WTC11 (cell line): ENCODE results near the gene SLC4A1AP. TPM values are rescaled to one million over a fixed set of nuclear protein-coding genes. Genes with fewer than 3 reads are reported as not detected.

Experiments used
- ATAC-seq: fragments of 200-7000 bp; cut with Tn5 transposase; 2 replicates; pipeline ENCODE4 v1.10.0; 2021; ENCODE audit warnings: mild to moderate bottlenecking, moderate library complexity
- CTCF ChIA-PET: fragments of 300-600 bp; sonication (Branson Sonifier 250); formaldehyde crosslinking; loops from one replicate; lab custom pipeline; 2021; ENCODE audit warnings: antibody characterized with exemption; lab: Charles Lee
- POLR2A ChIA-PET: fragments of 350-600 bp; sonication (Branson Sonifier 250); formaldehyde crosslinking; loops from one replicate; lab custom pipeline; 2021; ENCODE audit warnings: antibody characterized with exemption; lab: Charles Lee
- DNase-seq: peaks from one replicate; pipeline ENCODE4 v3.0.0; 2021; ENCODE audit warnings: low spot score
- H3K27ac Mint-ChIP-seq: 2 replicates; pipeline ENCODE4 v1.8.0; 2021; ENCODE audit warnings: mixed read lengths
- H3K27me3 Mint-ChIP-seq: 2 replicates; pipeline ENCODE4 v1.8.0; 2021; ENCODE audit warnings: low read depth, mild to moderate bottlenecking, moderate library complexity, mixed read lengths
- H3K36me3 Mint-ChIP-seq: 2 replicates; pipeline ENCODE4 v1.8.0; 2021; ENCODE audit warnings: mixed read lengths
- H3K4me1 Mint-ChIP-seq: 2 replicates; pipeline ENCODE4 v1.8.0; 2022; ENCODE audit warnings: mixed read lengths
- H3K4me3 Mint-ChIP-seq: 2 replicates; pipeline ENCODE4 v1.8.0; 2021; ENCODE audit warnings: mild to moderate bottlenecking, moderate library complexity, mixed read lengths
- H3K9me3 Mint-ChIP-seq: 2 replicates; pipeline ENCODE4 v1.8.0; 2021; ENCODE audit warnings: mixed read lengths
- CREB1 ChIP-seq: sonication (generic); formaldehyde crosslinking; IDR thresholded peaks from 2 replicates; pipeline ENCODE4 v1.8.0; 2023; ENCODE audit warnings: mild to moderate bottlenecking, missing genetic modification reagents
- E2F1 ChIP-seq: sonication (generic); formaldehyde crosslinking; IDR thresholded peaks from 2 replicates; pipeline ENCODE4 v1.8.0; 2022; ENCODE audit warnings: mild to moderate bottlenecking, missing genetic modification reagents
- E2F4 ChIP-seq: sonication (generic); formaldehyde crosslinking; IDR thresholded peaks from 2 replicates; pipeline ENCODE4 v1.8.1; 2022; ENCODE audit warnings: low read depth, mild to moderate bottlenecking, moderate library complexity, missing genetic modification reagents, borderline replicate concordance
- ESRRA ChIP-seq: sonication (generic); formaldehyde crosslinking; IDR thresholded peaks from 2 replicates; pipeline ENCODE4 v1.8.1; 2022; ENCODE audit warnings: mild to moderate bottlenecking, missing genetic modification reagents, borderline replicate concordance
- FOXJ3 ChIP-seq: sonication (generic); formaldehyde crosslinking; IDR thresholded peaks from 2 replicates; pipeline ENCODE4 v1.9.0; 2021; ENCODE audit warnings: missing genetic modification reagents, mild to moderate bottlenecking, borderline replicate concordance
- HMGA2 ChIP-seq: fragments of 250-450 bp; sonication (Bioruptor Pico); IDR thresholded peaks from 2 replicates; pipeline ENCODE4 v1.4.0; 2021; ENCODE audit warnings: mild to moderate bottlenecking, moderate library complexity
- NFYB ChIP-seq: sonication (generic); formaldehyde crosslinking; conservative IDR thresholded peaks from 2 replicates; pipeline ENCODE4 v1.8.0; 2022; ENCODE audit warnings: low read depth, missing genetic modification reagents
- NR3C1 ChIP-seq: sonication (generic); formaldehyde crosslinking; conservative IDR thresholded peaks from 2 replicates; pipeline ENCODE4 v1.8.1; 2023; ENCODE audit warnings: low read depth, mild to moderate bottlenecking, missing genetic modification reagents
- PRRX2 ChIP-seq: fragments of 250-450 bp; sonication (Bioruptor Pico); IDR thresholded peaks from 2 replicates; pipeline ENCODE4 v1.8.0; 2021; ENCODE audit warnings: mild to moderate bottlenecking
- SMAD3 ChIP-seq: sonication (generic); formaldehyde crosslinking; IDR thresholded peaks from 2 replicates; pipeline ENCODE4 v1.8.0; 2022; ENCODE audit warnings: missing genetic modification reagents, mild to moderate bottlenecking, borderline replicate concordance
- SMAD4 ChIP-seq: sonication (generic); formaldehyde crosslinking; IDR thresholded peaks from 2 replicates; pipeline ENCODE4 v1.8.0; 2022; ENCODE audit warnings: mild to moderate bottlenecking, missing genetic modification reagents
- STAT6 ChIP-seq: sonication (generic); formaldehyde crosslinking; conservative IDR thresholded peaks from 2 replicates; pipeline ENCODE4 v1.8.1; 2023; ENCODE audit warnings: mild to moderate bottlenecking, low read depth, missing genetic modification reagents, moderate library complexity
- TP53 ChIP-seq: sonication (generic); formaldehyde crosslinking; IDR thresholded peaks from 2 replicates; pipeline ENCODE4 v1.8.1; 2023; ENCODE audit warnings: mild to moderate bottlenecking, missing genetic modification reagents
- USF1 ChIP-seq: sonication (generic); formaldehyde crosslinking; IDR thresholded peaks from 2 replicates; pipeline ENCODE4 v1.8.0; 2022; ENCODE audit warnings: mild to moderate bottlenecking, missing genetic modification reagents
- ZNF263 ChIP-seq: sonication (generic); formaldehyde crosslinking; IDR thresholded peaks from 2 replicates; pipeline ENCODE4 v1.8.1; 2022; ENCODE audit warnings: low read depth, mild to moderate bottlenecking, moderate library complexity, missing genetic modification reagents
- ZNF423 ChIP-seq: fragments of 250-450 bp; sonication (Bioruptor Pico); IDR thresholded peaks from 2 replicates; pipeline ENCODE4 v2.1.2; 2022; ENCODE audit warnings: mild to moderate bottlenecking, moderate library complexity
- total RNA-seq: library from RNA; stranded (reverse); gene quantifications from 3 replicates; pipeline ENCODE4 v1.2.3, GENCODE V29; 2021

The SLC4A1AP gene
- total RNA-seq, 1 experiment from 2014 or later: 20.1 TPM

GRCh38 chr2:27690052-27690451 is 26.4 kb downstream of the SLC4A1AP start:
- H3K36me3 Mint-ChIP-seq: peaks cover 11% of the 10 kb centered on the region
- H3K27ac Mint-ChIP-seq: no peak overlapping the region
- DNase-seq (no peak), ATAC-seq (no peak)
- no peaks in the 10 kb centered on the region for H3K27me3 Mint-ChIP-seq
- no peaks in the 10 kb centered on the region for H3K9me3 Mint-ChIP-seq
- ChIA-PET POLR2A (no interaction called here), CTCF (interaction anchor here (1.2 to 1.7 kb wide), 2 partner anchors 33 to 803 kb away, joined by 3 to 5 read pairs; no protein-coding TSS in a partner anchor)
- no peaks in the 10 kb centered on the region for H3K4me1 Mint-ChIP-seq
- no peak overlapping the region for H3K4me3 Mint-ChIP-seq
- TF ChIP-seq ZNF263 (CRISPR knock-in tag) (no peak), ESRRA (CRISPR knock-in tag) (no peak), NR3C1 (CRISPR knock-in tag) (no peak), ZNF423 (no peak), USF1 (CRISPR knock-in tag) (no peak)
- TF ChIP-seq, all 79 proteins: peak for 0

GRCh38 chr2:27697660-27698059 is 34.0 kb downstream of the SLC4A1AP start:
- no peak for TF ChIP-seq SMAD3 (CRISPR knock-in tag)
- TF ChIP-seq FOXJ3 (CRISPR knock-in tag): no peak
- no peak for TF ChIP-seq NFYB (CRISPR knock-in tag)
- TF ChIP-seq TP53 (CRISPR knock-in tag): no peak
- no peak for TF ChIP-seq STAT6
- TF ChIP-seq, all 79 proteins: peak for 0
- H3K36me3 Mint-ChIP-seq: no peaks in the 10 kb centered on the region; the same call in 1 of the 2 replicates
- ATAC-seq (no peak), DNase-seq (no peak)
- no peak overlapping the region for H3K4me3 Mint-ChIP-seq
- CTCF ChIA-PET: interaction anchor here (1.3 kb wide), 1 partner anchor 14 kb away, joined by 6 read pairs; no protein-coding TSS in a partner anchor
- POLR2A ChIA-PET: no interaction called here
- H3K27me3 Mint-ChIP-seq: no peaks in the 10 kb centered on the region
- no peaks in the 10 kb centered on the region for H3K9me3 Mint-ChIP-seq
- no peak overlapping the region for H3K27ac Mint-ChIP-seq
- H3K4me1 Mint-ChIP-seq: no peaks in the 10 kb centered on the region

GRCh38 chr2:27701676-27702075 is 38.0 kb downstream of the SLC4A1AP start:
- no peak for DNase-seq
- TF ChIP-seq E2F1 (CRISPR knock-in tag) (no peak), E2F4 (no peak), HMGA2 (CRISPR knock-in tag) (no peak), SMAD4 (CRISPR knock-in tag) (no peak), PRRX2 (CRISPR knock-in tag) (no peak), CREB1 (CRISPR knock-in tag) (no peak)
- no peak overlapping the region for H3K4me3 Mint-ChIP-seq
- no peaks in the 10 kb centered on the region; the same call in 1 of the 2 replicates for H3K36me3 Mint-ChIP-seq
- no peaks in the 10 kb centered on the region for H3K9me3 Mint-ChIP-seq
- H3K4me1 Mint-ChIP-seq: no peaks in the 10 kb centered on the region; the same call in 1 of the 2 replicates
- no peak for ATAC-seq
- H3K27ac Mint-ChIP-seq: no peak overlapping the region
- ChIA-PET POLR2A (no interaction called here), CTCF (no interaction called here)
- no peaks in the 10 kb centered on the region for H3K27me3 Mint-ChIP-seq
